Measurements from ENCODE around the gene MESD. TPM values are rescaled to one million over a fixed set of nuclear protein-coding genes. Genes with fewer than 3 reads are reported as not detected.
"Not testable (repeated sequence)": the region's sequence is repeated elsewhere in the genome, so short reads cannot be mapped to it uniquely, and the experiment has no call there.

The MESD gene
- total RNA-seq, 6 experiments from 2014 or later, result 10.8 to 16.7 (median 14.6) TPM

DNA sequence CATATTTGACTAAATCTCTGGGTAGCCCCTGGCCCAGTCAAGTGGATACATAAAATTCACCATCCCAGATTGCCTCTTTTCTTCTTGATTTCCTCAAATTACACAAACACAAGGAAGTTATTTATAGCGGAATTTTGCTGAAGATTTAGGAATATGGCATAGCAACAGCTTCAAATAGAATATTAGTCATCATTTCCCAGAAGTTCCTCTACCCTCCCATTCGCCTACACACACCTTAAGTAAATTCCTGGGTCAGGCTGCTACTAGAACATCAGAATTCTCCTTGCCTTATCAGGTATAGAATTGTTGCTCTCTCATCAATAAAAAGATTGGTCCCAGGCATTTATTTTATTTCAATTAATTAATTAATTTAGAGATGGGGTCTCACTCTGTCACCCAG lies 31.6 kb downstream of the MESD start:
- intact Hi-C loops (cut with DNase I), result no loop called here
- Histone ChIP-seq H3K4me3 (no peak overlapping the region), H3K27me3 (no peaks in the 10 kb centered on the region), H3K27ac (no peak overlapping the region), H3K9me3 (no peaks in the 10 kb centered on the region), H3K4me1 (no peaks in the 10 kb centered on the region), H3K36me3 (peaks cover 0 to 7% (median 0%) of the 10 kb centered on the region in 4 donors)
- TF ChIP-seq, protein P1, sequence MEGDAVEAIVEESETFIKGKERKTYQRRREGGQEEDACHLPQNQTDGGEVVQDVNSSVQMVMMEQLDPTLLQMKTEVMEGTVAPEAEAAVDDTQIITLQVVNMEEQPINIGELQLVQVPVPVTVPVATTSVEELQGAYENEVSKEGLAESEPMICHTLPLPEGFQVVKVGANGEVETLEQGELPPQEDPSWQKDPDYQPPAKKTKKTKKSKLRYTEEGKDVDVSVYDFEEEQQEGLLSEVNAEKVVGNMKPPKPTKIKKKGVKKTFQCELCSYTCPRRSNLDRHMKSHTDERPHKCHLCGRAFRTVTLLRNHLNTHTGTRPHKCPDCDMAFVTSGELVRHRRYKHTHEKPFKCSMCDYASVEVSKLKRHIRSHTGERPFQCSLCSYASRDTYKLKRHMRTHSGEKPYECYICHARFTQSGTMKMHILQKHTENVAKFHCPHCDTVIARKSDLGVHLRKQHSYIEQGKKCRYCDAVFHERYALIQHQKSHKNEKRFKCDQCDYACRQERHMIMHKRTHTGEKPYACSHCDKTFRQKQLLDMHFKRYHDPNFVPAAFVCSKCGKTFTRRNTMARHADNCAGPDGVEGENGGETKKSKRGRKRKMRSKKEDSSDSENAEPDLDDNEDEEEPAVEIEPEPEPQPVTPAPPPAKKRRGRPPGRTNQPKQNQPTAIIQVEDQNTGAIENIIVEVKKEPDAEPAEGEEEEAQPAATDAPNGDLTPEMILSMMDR (IDR thresholded peaks at IDR 0.05), result no peak
- TF ChIP-seq POLR2A (IDR thresholded peaks at IDR 0.05), result no peak
- 87% methylated on average over 2 of the region's 2 CpGs for WGBS (ENCODE audit: insufficient coverage, low coverage, low lambda C conversion rate, missing lambda C conversion rate)
- no peak for ATAC-seq
- no peak for DNase-seq

DNA sequence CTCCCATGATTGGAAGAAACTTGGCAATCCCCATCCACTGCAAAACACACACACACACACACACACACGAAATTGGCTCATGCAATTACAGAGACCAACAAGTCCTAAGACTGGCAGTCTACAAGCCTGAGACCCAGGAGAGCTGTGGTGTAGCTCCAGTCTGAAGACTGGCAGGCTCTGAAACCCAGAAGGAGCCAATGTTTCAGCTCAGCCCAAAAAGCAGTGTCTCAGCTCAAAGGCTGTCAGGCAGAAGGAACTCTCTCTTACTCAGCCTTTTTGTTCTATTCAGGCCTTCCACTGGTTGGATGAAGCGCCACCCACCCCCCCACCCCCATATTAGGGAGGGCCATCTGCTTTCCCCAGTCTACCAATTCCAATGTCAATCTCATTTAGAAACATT lies 32.1 kb downstream of the MESD start:
- DNase-seq, result no peak
- Histone ChIP-seq H3K27me3 (no peaks in the 10 kb centered on the region), H3K4me3 (no peak overlapping the region), H3K27ac (no peak overlapping the region), H3K36me3 (peaks cover 0 to 7% (median 0%) of the 10 kb centered on the region in 4 donors), H3K4me1 (no peaks in the 10 kb centered on the region), H3K9me3 (no peaks in the 10 kb centered on the region)
- intact Hi-C loops (cut with DNase I), result no loop called here
- no CpG with 5 or more reads among the region's 2 CpGs for WGBS (ENCODE audit: insufficient coverage, low coverage, low lambda C conversion rate, missing lambda C conversion rate)
- ATAC-seq, result no peak
- TF ChIP-seq POLR2A (IDR thresholded peaks at IDR 0.05), result no peak
- TF ChIP-seq, protein P1 (IDR thresholded peaks at IDR 0.05), result no peak

DNA sequence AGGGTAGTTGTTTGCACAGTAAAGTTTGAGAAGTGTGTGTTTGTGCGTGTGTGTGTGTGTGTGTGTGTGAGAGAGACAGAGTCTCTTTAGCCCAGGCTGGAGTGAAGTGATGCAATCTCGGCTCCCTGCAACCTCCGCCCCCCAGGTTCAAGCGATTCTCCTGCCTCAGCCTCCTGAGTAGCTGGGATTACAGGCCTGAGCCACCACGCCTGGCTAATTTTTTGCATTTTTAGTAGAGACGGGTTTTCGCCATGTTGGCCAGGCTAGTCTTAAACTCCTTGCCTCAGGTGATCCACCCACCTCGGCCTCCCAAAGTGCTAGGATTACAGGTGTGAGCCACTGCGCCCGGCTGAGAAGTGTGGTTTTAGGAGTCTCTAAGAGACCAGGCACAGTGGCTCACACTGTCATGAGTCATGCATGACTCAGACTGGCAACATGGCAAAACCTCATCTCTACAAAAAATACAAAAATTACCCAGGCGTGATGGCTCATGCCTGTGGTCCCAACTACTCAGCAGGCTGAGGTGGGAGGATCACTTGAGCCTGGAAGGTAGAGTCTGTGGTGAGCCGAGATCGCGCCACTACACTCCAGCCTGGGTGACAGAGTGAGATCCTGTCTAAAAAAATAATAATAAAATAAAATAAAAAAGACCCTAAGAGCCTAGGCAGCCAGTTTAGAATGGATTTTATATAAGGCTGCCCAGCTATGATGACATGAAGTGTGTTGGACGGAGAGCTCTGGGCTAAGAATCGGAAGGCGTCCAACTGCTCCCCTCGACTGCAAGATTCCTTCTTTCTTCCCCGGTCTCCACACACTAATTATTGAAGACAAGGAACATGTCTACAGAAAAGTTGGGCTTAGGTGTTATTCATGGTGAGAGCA lies 33.8 kb downstream of the MESD start:
- WGBS (ENCODE audit: insufficient coverage, low coverage, low lambda C conversion rate, missing lambda C conversion rate), result 88% methylated on average over 12 of the region's 19 CpGs
- peak in 1 of 4 donors; percentile 52 for ATAC-seq
- not testable (repeated sequence) for H3K27me3 ChIP-seq

DNA sequence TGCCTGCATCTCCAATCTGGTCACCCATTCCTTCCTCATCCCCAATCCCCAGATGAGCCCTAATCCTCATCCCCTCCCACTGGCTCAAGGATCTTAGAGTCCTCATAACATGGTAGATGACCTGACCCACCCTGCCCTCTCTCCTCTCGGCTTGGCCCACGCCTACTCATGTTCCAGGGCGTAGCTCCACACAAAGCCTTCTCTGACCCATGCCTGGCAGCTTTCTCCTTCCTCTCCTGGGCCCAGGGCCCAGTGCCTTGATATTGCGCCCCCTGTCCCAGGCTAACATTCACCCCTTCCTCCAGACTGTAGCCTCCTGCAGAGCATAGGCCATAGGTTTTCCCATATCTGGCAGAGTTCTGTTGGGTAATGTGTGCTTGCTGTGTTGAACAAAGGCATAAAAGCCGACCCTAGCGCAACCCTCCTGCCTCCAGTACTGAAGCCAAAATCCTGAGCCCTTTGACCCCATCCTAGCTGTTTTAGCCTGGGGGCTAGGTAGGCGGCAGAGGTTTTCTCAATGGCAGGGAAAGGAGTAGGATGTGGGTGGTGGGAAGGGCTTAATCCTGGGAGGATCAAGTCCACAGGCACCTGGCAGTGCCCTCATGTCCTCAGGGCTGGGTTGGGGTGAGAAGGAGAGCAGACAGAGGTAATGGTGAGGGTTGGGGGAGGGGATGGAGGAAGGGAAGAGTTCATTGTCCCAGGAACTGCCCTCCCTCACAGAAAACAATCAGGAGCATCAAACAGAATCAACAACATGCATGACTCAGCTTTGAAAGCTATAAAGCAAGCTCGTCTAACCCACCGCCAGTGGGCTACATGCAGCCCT lies 35.5 kb downstream of the MESD start:
- Histone ChIP-seq H3K9me3 (no peaks in the 10 kb centered on the region), H3K27ac (no peak overlapping the region), H3K4me3 (no peak overlapping the region), H3K36me3 (peaks cover 0 to 21% (median 4%) of the 10 kb centered on the region in 4 donors), H3K27me3 (no peaks in the 10 kb centered on the region), H3K4me1 (no peaks in the 10 kb centered on the region)
- DNase-seq (no peak), ATAC-seq (peak in 2 of 4 donors; percentile 14 to 37)
- 75% methylated on average over 7 of the region's 9 CpGs for WGBS (ENCODE audit: insufficient coverage, low coverage, low lambda C conversion rate, missing lambda C conversion rate)
- TF ChIP-seq POLR2A (IDR thresholded peaks at IDR 0.05), result no peak
- TF ChIP-seq, protein P1 (IDR thresholded peaks at IDR 0.05), result no peak
- intact Hi-C loops (cut with DNase I), result no loop called here

More for the DNA sequence above, 33.8 kb downstream of the MESD start:
- DNase-seq; H3K27ac ChIP-seq; H3K4me1 ChIP-seq; intact Hi-C loops (cut with DNase I); H3K9me3 ChIP-seq; H3K4me3 ChIP-seq: not testable (repeated sequence)
- H3K36me3 ChIP-seq, result peaks cover 0 to 18% (median 4%) of the 10 kb centered on the region in 4 donors

All from right lobe of liver (tissue), 6 donors.